Gastrocnemius medialis (tissue), 4 donors: Measurements from ENCODE around the gene ZAR1L. TPM values are rescaled to one million over a fixed set of nuclear protein-coding genes. Genes with fewer than 3 reads are reported as not detected.
"Not testable (repeated sequence)": the region's sequence is repeated elsewhere in the genome, so short reads cannot be mapped to it uniquely, and the experiment has no call there.

ENCODE experiments used
- ATAC-seq, 2 donors: fragments of 150-250 bp; one replicate each; pipeline ENCODE4 v1.9.1; 2016
- DNase-seq, 2 donors: peaks; one replicate each; pipeline ENCODE4 v3.0.0-alpha.2; 2019
- H3K27ac ChIP-seq, 4 donors: fragments of 200-600 bp; sonication (generic); 1 replicate in 1 of 4; 2 replicates in 3 of 4; pipeline ENCODE4 v1.5.1; 2016 to 2018; ENCODE audit warnings: mild to moderate bottlenecking in 2 of 4, moderate library complexity in 1 of 4
- H3K27me3 ChIP-seq, 3 donors: fragments of 200-600 bp; sonication (generic) in 2 of 3; 1 replicate in 1 of 3; 2 replicates in 2 of 3; pipeline versions ENCODE4 v1.5.1 to v1.6.0; 2016 to 2019; ENCODE audit warnings: mild to moderate bottlenecking in 1 of 3, moderate library complexity in 1 of 3
- H3K36me3 ChIP-seq, 2 donors: fragments of 200-600 bp; sonication (generic) in 1 of 2; one replicate each; pipeline ENCODE4 v1.5.1; 2017 to 2018
- H3K4me1 ChIP-seq, 2 donors: fragments of 200-600 bp; sonication (generic) in 1 of 2; one replicate each; pipeline ENCODE4 v1.5.1; 2016 to 2017; ENCODE audit warnings: mild to moderate bottlenecking in 2 of 2
- H3K4me3 ChIP-seq, 4 donors: fragments of 200-600 bp; sonication (generic) in 3 of 4; 1 replicate in 1 of 4; 2 replicates in 3 of 4; pipeline ENCODE4 v1.5.1; 2016 to 2019; ENCODE audit warnings: mild to moderate bottlenecking in 2 of 4
- H3K9me3 ChIP-seq, 3 donors: fragments of 200-600 bp; sonication (generic) in 2 of 3; 1 replicate in 1 of 3; 2 replicates in 2 of 3; pipeline ENCODE4 v1.5.1; 2016 to 2019
- CTCF ChIP-seq, 5 experiments: fragments of 450-650 bp in 3 of 5; fragments of 200-600 bp in 2 of 5; sonication (generic) in 2 of 5; IDR thresholded peaks in 4 of 5; conservative IDR thresholded peaks in 1 of 5; 1 replicate in 4 of 5; 2 replicates in 1 of 5; pipeline ENCODE4 v1.5.1; 2016 to 2019; ENCODE audit warnings: antibody characterized with exemption in 5 of 5, mild to moderate bottlenecking in 3 of 5, moderate library complexity in 3 of 5
- POLR2A ChIP-seq, 2 donors: fragments of 450-650 bp; IDR thresholded peaks; one replicate each; pipeline ENCODE4 v1.6.1; 2017; ENCODE audit warnings: antibody characterized with exemption in 2 of 2, mild to moderate bottlenecking in 2 of 2, moderate library complexity in 2 of 2
- in situ Hi-C, 4 donors: fragments of 200-750 bp; cut with MboI; loops; one replicate each; pipeline versions ENCODE4 v1.15.0 to v1.8.0; 2017; ENCODE audit warnings: low sequenced_read_pairs in 4 of 4
- intact Hi-C: fragments of 100-400 bp; cut with DNase I; formaldehyde crosslinking; loops from one replicate; pipeline ENCODE4 v1.15.1; 2023; ENCODE audit warnings: low total_unique reads
- total RNA-seq, 4 donors: library from RNA; depleted of rRNA; stranded (reverse); fragments of >200 nt; gene quantifications; one replicate each; pipeline versions ENCODE4 v1.1.0 to v1.2.3, GENCODE V29; 2016

Gene ZAR1L
- not detected for total RNA-seq

GRCh38 chr13:32315238-32316027, at the start of gene ZAR1L, which contains the start of gene BRCA2:
Gene ZAR1L, minus strand, starts transcription at chr13:32315363. Its CDS starts 3,438 bp downstream, at chr13:32311925.
Gene BRCA2, plus strand, starts transcription at chr13:32315508. Its CDS starts 953 bp downstream, at chr13:32316461.
- in situ Hi-C loops: loop anchor here in 1 of 4 donors (25.0 kb wide), 2 partner anchors 303 to 403 kb away; no protein-coding TSS in a partner anchor
- Histone ChIP-seq H3K4me1 (peaks cover 0 to 3% of the 10 kb centered on the region in 2 donors), H3K4me3 (peak within 1 kb of the TSS; percentile 63 to 89 (median 76)), H3K27ac (peak within 1 kb of the TSS; percentile 84 to 92 (median 90)), H3K27me3 (no peaks in the 10 kb centered on the region), H3K36me3 (no peaks in the 10 kb centered on the region), H3K9me3 (no peaks in the 10 kb centered on the region)
- peak; percentile 71 to 78 for DNase-seq
- intact Hi-C loops: loop anchor here (2.0 to 5.0 kb wide), 2 partner anchors 111 to 222 kb away; partner anchors contain the start of gene N4BP2L2
- peak; percentile 54 to 70 for TF ChIP-seq POLR2A (IDR thresholded peaks at IDR 0.05)
- peak in 1 of 5 experiments; percentile 9 for TF ChIP-seq CTCF (IDR thresholded peaks at IDR 0.05 in 4 of 5, conservative IDR thresholded peaks at IDR 0.05 in 1 of 5)
- ATAC-seq: peak; percentile 94 to 95

GRCh38 chr13:32362574-32362973, 47.4 kb upstream of the ZAR1L start:
- no peaks in the 10 kb centered on the region for H3K27me3 ChIP-seq
- intact Hi-C loops: no loop called here
- H3K36me3 ChIP-seq: no peaks in the 10 kb centered on the region
- ATAC-seq: no peak
- DNase-seq: no peak
- no peak overlapping the region for H3K27ac ChIP-seq
- H3K4me3 ChIP-seq: no peak overlapping the region
- no peaks in the 10 kb centered on the region for H3K9me3 ChIP-seq
- in situ Hi-C loops: no loop called here
- H3K4me1 ChIP-seq: no peaks in the 10 kb centered on the region
- TF ChIP-seq POLR2A (IDR thresholded peaks at IDR 0.05): no peak
- no peak for TF ChIP-seq CTCF (IDR thresholded peaks at IDR 0.05 in 4 of 5, conservative IDR thresholded peaks at IDR 0.05 in 1 of 5)

- H3K27me3 ChIP-seq, H3K4me1 ChIP-seq, in situ Hi-C loops, H3K27ac ChIP-seq, H3K4me3 ChIP-seq, H3K36me3 ChIP-seq, intact Hi-C loops, ATAC-seq, H3K9me3 ChIP-seq, DNase-seq: not testable (repeated sequence)
Observed at GRCh38 chr13:32355935-32356334, 40.8 kb upstream of the ZAR1L start.

- ATAC-seq: no peak
- in situ Hi-C loops: no loop called here
Observed at GRCh38 chr13:32354040-32354439, 38.9 kb upstream of the ZAR1L start.

GRCh38 chr13:32350839-32351441, 35.8 kb upstream of the ZAR1L start:
- ATAC-seq, H3K36me3 ChIP-seq, H3K27me3 ChIP-seq, H3K9me3 ChIP-seq, in situ Hi-C loops, H3K4me1 ChIP-seq, H3K27ac ChIP-seq, intact Hi-C loops, H3K4me3 ChIP-seq, DNase-seq: not testable (repeated sequence)

More at GRCh38 chr13:32354040-32354439, 38.9 kb upstream of the ZAR1L start:
- no peak overlapping the region for H3K27ac ChIP-seq
- H3K36me3 ChIP-seq: no peaks in the 10 kb centered on the region
- no peaks in the 10 kb centered on the region for H3K27me3 ChIP-seq
- intact Hi-C loops: no loop called here
- no peaks in the 10 kb centered on the region for H3K9me3 ChIP-seq
- no peaks in the 10 kb centered on the region for H3K4me1 ChIP-seq
- no peak for DNase-seq
- H3K4me3 ChIP-seq: no peak overlapping the region
- TF ChIP-seq POLR2A (IDR thresholded peaks at IDR 0.05) (no peak), CTCF (IDR thresholded peaks at IDR 0.05 in 4 of 5, conservative IDR thresholded peaks at IDR 0.05 in 1 of 5) (no peak)
